WTC11 (cell line): ENCODE results near the gene ZNF749. TPM values are rescaled to one million over a fixed set of nuclear protein-coding genes. Genes with fewer than 3 reads are reported as not detected.

Experiments
- ATAC-seq: fragments of 200-7000 bp; cut with Tn5 transposase; 2 replicates; pipeline ENCODE4 v1.10.0; 2021; ENCODE audit warnings: mild to moderate bottlenecking, moderate library complexity
- CTCF ChIA-PET: fragments of 300-600 bp; sonication (Branson Sonifier 250); formaldehyde crosslinking; loops from one replicate; lab custom pipeline; 2021; ENCODE audit warnings: antibody characterized with exemption; lab: Charles Lee
- POLR2A ChIA-PET: fragments of 350-600 bp; sonication (Branson Sonifier 250); formaldehyde crosslinking; loops from one replicate; lab custom pipeline; 2021; ENCODE audit warnings: antibody characterized with exemption; lab: Charles Lee
- DNase-seq: peaks from one replicate; pipeline ENCODE4 v3.0.0; 2021; ENCODE audit warnings: low spot score
- H3K27ac Mint-ChIP-seq: 2 replicates; pipeline ENCODE4 v1.8.0; 2021; ENCODE audit warnings: mixed read lengths
- H3K27me3 Mint-ChIP-seq: 2 replicates; pipeline ENCODE4 v1.8.0; 2021; ENCODE audit warnings: low read depth, mild to moderate bottlenecking, moderate library complexity, mixed read lengths
- H3K36me3 Mint-ChIP-seq: 2 replicates; pipeline ENCODE4 v1.8.0; 2021; ENCODE audit warnings: mixed read lengths
- H3K4me1 Mint-ChIP-seq: 2 replicates; pipeline ENCODE4 v1.8.0; 2022; ENCODE audit warnings: mixed read lengths
- H3K4me3 Mint-ChIP-seq: 2 replicates; pipeline ENCODE4 v1.8.0; 2021; ENCODE audit warnings: mild to moderate bottlenecking, moderate library complexity, mixed read lengths
- H3K9me3 Mint-ChIP-seq: 2 replicates; pipeline ENCODE4 v1.8.0; 2021; ENCODE audit warnings: mixed read lengths
- CBFB ChIP-seq: sonication (generic); formaldehyde crosslinking; IDR thresholded peaks from 2 replicates; pipeline ENCODE4 v1.8.1; 2022; ENCODE audit warnings: mild to moderate bottlenecking, low read depth, missing genetic modification reagents
- FOXP1 ChIP-seq: sonication (generic); formaldehyde crosslinking; IDR thresholded peaks from 2 replicates; pipeline ENCODE4 v1.8.0; 2022; ENCODE audit warnings: missing genetic modification reagents, mild to moderate bottlenecking, moderate library complexity, borderline replicate concordance
- HMGA2 ChIP-seq: fragments of 250-450 bp; sonication (Bioruptor Pico); IDR thresholded peaks from 2 replicates; pipeline ENCODE4 v1.4.0; 2021; ENCODE audit warnings: mild to moderate bottlenecking, moderate library complexity
- JAZF1 ChIP-seq: fragments of 250-450 bp; sonication (Bioruptor Pico); IDR thresholded peaks from 2 replicates; pipeline ENCODE4 v1.9.0; 2021; ENCODE audit warnings: moderate library complexity, mild to moderate bottlenecking, inconsistent platforms
- MXD4 ChIP-seq: fragments of 250-450 bp; sonication (Bioruptor Pico); IDR thresholded peaks from 2 replicates; pipeline ENCODE4 v1.8.0; 2021; ENCODE audit warnings: mild to moderate bottlenecking, moderate library complexity, borderline replicate concordance
- OVOL2 ChIP-seq: fragments of 250-450 bp; sonication (Bioruptor Pico); IDR thresholded peaks from 2 replicates; pipeline ENCODE4 v1.9.0; 2021; ENCODE audit warnings: mild to moderate bottlenecking, borderline replicate concordance
- PRRX2 ChIP-seq: fragments of 250-450 bp; sonication (Bioruptor Pico); IDR thresholded peaks from 2 replicates; pipeline ENCODE4 v1.8.0; 2021; ENCODE audit warnings: mild to moderate bottlenecking
- SP1 ChIP-seq: sonication (generic); formaldehyde crosslinking; conservative IDR thresholded peaks from 2 replicates; pipeline ENCODE4 v1.8.1; 2022; ENCODE audit warnings: missing genetic modification reagents
- TP53 ChIP-seq: sonication (generic); formaldehyde crosslinking; IDR thresholded peaks from 2 replicates; pipeline ENCODE4 v1.8.1; 2023; ENCODE audit warnings: mild to moderate bottlenecking, missing genetic modification reagents
- ZNF121 ChIP-seq: sonication (generic); formaldehyde crosslinking; IDR thresholded peaks from 2 replicates; pipeline ENCODE4 v1.8.0; 2023; ENCODE audit warnings: missing genetic modification reagents
- total RNA-seq: library from RNA; stranded (reverse); gene quantifications from 3 replicates; pipeline ENCODE4 v1.2.3, GENCODE V29; 2021
- TF ChIP-seq, protein P1 (sequence below): sonication (generic); formaldehyde crosslinking; conservative IDR thresholded peaks from 2 replicates; pipeline ENCODE4 v1.8.1; 2023; ENCODE audit warnings: mild to moderate bottlenecking, low read depth, missing genetic modification reagents, moderate library complexity
- TF ChIP-seq, protein P2 (sequence below): fragments of 250-450 bp; sonication (Bioruptor Pico); IDR thresholded peaks from 2 replicates; pipeline ENCODE4 v1.9.0; 2021; ENCODE audit warnings: moderate library complexity, mild to moderate bottlenecking, inconsistent platforms, borderline replicate concordance
- TF ChIP-seq, protein P3 (sequence below): sonication (generic); formaldehyde crosslinking; IDR thresholded peaks from 2 replicates; pipeline ENCODE4 v1.8.0; 2023; ENCODE audit warnings: missing genetic modification reagents, mild to moderate bottlenecking, borderline replicate concordance
- TF ChIP-seq, protein P4 (sequence below): sonication (generic); formaldehyde crosslinking; IDR thresholded peaks from 2 replicates; pipeline ENCODE4 v1.8.1; 2023; ENCODE audit warnings: mild to moderate bottlenecking, missing genetic modification reagents, moderate library complexity
- TF ChIP-seq, protein P5 (sequence below): fragments of 250-450 bp; sonication (Bioruptor Pico); conservative IDR thresholded peaks from 2 replicates; pipeline ENCODE4 v1.9.0; 2021; ENCODE audit warnings: mild to moderate bottlenecking
- TF ChIP-seq, protein P6 (sequence below): sonication (generic); formaldehyde crosslinking; conservative IDR thresholded peaks from 2 replicates; pipeline ENCODE4 v1.8.1; 2022; ENCODE audit warnings: mild to moderate bottlenecking, missing genetic modification reagents
- TF ChIP-seq, protein P7 (sequence below): sonication (generic); formaldehyde crosslinking; IDR thresholded peaks from 2 replicates; pipeline ENCODE4 v1.8.1; 2023; ENCODE audit warnings: mild to moderate bottlenecking, missing genetic modification reagents
- TF ChIP-seq, protein P8 (sequence below): sonication (generic); formaldehyde crosslinking; IDR thresholded peaks from 2 replicates; pipeline ENCODE4 v1.8.1; 2022; ENCODE audit warnings: low read depth, missing genetic modification reagents, borderline replicate concordance

ZNF749 gene
- total RNA-seq, 1 experiment from 2014 or later, result 34.6 TPM

DNA sequence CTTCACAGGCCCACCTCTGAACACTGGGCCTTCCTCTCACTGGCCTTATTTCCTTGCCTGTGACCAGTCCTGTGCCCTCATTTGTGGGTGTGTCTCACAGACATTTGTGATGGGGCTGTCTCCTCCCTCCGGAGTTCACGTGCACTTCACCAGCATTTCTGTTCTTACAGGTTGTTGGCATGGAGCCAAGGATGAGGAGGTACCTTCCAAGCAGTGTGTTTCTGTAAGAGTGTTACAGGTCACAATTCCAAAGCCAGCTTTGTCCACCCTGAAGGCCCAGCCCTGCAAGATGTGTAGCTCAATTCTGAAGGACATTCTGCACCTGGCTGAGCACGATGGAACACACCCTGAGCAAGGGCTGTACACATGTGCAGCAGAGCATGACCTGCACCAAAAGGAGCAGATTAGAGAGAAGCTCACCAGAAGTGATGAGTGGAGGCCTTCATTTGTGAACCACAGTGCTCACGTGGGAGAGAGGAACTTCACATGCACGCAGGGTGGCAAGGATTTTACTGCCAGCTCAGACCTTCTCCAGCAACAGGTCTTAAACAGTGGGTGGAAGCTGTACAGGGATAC is 8.1 kb downstream of the ZNF749 start:
- no peak overlapping the region for H3K27ac Mint-ChIP-seq

DNA sequence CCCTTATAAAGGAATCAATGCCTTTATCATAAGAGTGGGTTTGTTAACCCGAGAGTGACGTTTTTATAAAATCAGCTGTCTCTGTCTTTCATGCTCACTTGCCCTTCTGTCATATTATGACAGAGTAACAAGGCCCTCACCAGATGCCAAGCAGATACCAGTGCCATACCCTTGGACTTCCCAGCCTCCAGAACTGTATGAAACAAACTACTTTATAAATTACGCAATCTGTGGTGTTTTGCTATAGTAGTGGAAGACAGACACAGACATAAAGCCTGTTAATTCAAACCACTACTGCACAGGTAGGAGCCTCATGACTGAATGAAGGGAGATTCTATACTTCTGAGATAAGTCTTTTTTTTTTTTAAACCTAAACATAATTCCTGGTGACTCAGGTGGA is 17.2 kb downstream of the ZNF749 start:
- ChIA-PET POLR2A (no interaction called here), CTCF (no interaction called here)
- Mint-ChIP-seq H3K36me3 (peaks cover 5% of the 10 kb centered on the region), H3K27me3 (no peaks in the 10 kb centered on the region), H3K4me3 (no peak overlapping the region), H3K4me1 (no peaks in the 10 kb centered on the region), H3K9me3 (peaks cover 11% of the 10 kb centered on the region), H3K27ac (no peak overlapping the region)
- DNase-seq (no peak), ATAC-seq (no peak)
- TF ChIP-seq, protein P1, sequence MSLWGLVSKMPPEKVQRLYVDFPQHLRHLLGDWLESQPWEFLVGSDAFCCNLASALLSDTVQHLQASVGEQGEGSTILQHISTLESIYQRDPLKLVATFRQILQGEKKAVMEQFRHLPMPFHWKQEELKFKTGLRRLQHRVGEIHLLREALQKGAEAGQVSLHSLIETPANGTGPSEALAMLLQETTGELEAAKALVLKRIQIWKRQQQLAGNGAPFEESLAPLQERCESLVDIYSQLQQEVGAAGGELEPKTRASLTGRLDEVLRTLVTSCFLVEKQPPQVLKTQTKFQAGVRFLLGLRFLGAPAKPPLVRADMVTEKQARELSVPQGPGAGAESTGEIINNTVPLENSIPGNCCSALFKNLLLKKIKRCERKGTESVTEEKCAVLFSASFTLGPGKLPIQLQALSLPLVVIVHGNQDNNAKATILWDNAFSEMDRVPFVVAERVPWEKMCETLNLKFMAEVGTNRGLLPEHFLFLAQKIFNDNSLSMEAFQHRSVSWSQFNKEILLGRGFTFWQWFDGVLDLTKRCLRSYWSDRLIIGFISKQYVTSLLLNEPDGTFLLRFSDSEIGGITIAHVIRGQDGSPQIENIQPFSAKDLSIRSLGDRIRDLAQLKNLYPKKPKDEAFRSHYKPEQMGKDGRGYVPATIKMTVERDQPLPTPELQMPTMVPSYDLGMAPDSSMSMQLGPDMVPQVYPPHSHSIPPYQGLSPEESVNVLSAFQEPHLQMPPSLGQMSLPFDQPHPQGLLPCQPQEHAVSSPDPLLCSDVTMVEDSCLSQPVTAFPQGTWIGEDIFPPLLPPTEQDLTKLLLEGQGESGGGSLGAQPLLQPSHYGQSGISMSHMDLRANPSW (CRISPR knock-in tag), result no peak
- TF ChIP-seq PRRX2 (CRISPR knock-in tag) (no peak), SP1 (CRISPR knock-in tag) (no peak), FOXP1 (CRISPR knock-in tag) (no peak), HMGA2 (no peak), CBFB (CRISPR knock-in tag) (no peak), MXD4 (CRISPR knock-in tag) (no peak)
- TF ChIP-seq, protein P2, sequence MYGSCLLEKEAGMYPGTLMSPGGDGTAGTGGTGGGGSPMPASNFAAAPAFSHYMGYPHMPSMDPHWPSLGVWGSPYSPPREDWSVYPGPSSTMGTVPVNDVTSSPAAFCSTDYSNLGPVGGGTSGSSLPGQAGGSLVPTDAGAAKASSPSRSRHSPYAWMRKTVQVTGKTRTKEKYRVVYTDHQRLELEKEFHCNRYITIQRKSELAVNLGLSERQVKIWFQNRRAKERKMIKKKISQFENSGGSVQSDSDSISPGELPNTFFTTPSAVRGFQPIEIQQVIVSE, result no peak
- TF ChIP-seq, protein P3, sequence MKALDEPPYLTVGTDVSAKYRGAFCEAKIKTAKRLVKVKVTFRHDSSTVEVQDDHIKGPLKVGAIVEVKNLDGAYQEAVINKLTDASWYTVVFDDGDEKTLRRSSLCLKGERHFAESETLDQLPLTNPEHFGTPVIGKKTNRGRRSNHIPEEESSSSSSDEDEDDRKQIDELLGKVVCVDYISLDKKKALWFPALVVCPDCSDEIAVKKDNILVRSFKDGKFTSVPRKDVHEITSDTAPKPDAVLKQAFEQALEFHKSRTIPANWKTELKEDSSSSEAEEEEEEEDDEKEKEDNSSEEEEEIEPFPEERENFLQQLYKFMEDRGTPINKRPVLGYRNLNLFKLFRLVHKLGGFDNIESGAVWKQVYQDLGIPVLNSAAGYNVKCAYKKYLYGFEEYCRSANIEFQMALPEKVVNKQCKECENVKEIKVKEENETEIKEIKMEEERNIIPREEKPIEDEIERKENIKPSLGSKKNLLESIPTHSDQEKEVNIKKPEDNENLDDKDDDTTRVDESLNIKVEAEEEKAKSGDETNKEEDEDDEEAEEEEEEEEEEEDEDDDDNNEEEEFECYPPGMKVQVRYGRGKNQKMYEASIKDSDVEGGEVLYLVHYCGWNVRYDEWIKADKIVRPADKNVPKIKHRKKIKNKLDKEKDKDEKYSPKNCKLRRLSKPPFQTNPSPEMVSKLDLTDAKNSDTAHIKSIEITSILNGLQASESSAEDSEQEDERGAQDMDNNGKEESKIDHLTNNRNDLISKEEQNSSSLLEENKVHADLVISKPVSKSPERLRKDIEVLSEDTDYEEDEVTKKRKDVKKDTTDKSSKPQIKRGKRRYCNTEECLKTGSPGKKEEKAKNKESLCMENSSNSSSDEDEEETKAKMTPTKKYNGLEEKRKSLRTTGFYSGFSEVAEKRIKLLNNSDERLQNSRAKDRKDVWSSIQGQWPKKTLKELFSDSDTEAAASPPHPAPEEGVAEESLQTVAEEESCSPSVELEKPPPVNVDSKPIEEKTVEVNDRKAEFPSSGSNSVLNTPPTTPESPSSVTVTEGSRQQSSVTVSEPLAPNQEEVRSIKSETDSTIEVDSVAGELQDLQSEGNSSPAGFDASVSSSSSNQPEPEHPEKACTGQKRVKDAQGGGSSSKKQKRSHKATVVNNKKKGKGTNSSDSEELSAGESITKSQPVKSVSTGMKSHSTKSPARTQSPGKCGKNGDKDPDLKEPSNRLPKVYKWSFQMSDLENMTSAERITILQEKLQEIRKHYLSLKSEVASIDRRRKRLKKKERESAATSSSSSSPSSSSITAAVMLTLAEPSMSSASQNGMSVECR (CRISPR knock-in tag), result no peak
- TF ChIP-seq, protein P4, sequence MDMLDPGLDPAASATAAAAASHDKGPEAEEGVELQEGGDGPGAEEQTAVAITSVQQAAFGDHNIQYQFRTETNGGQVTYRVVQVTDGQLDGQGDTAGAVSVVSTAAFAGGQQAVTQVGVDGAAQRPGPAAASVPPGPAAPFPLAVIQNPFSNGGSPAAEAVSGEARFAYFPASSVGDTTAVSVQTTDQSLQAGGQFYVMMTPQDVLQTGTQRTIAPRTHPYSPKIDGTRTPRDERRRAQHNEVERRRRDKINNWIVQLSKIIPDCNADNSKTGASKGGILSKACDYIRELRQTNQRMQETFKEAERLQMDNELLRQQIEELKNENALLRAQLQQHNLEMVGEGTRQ (CRISPR knock-in tag), result no peak
- TF ChIP-seq, protein P5, sequence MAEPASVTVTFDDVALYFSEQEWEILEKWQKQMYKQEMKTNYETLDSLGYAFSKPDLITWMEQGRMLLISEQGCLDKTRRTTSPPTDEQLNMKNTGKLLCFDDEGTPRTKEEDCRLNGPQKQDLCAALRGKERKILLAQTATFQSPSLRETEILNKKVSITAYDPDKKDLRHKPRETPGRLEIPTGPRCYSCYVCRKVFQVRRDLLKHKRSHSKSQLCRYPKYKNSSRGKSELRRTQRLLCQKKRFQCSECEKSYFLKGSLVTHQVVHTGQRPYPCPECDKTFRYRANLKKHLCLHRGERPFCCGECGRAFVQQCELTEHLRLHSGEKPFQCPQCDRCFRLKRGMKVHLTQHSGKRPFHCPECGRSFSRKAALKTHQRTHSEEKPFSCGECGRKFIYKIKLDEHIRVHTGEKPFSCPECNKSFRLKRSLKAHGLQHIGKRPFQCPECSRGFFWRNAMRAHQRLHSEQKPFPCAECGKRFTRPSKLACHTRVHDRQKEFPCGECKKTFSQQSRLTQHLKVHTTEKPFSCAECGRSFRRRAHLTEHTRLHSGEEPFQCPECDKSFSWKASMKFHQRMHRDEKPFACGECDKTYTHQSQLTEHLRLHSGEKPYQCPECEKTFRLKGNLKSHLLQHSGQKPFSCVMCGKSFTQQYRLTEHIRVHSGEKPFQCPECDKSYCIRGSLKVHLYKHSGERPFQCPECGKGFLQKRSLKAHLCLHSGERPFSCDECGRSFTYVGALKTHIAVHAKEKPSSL (CRISPR knock-in tag), result no peak
- TF ChIP-seq, protein P6, sequence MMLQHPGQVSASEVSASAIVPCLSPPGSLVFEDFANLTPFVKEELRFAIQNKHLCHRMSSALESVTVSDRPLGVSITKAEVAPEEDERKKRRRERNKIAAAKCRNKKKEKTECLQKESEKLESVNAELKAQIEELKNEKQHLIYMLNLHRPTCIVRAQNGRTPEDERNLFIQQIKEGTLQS (CRISPR knock-in tag), result no peak
- TF ChIP-seq, protein P7, sequence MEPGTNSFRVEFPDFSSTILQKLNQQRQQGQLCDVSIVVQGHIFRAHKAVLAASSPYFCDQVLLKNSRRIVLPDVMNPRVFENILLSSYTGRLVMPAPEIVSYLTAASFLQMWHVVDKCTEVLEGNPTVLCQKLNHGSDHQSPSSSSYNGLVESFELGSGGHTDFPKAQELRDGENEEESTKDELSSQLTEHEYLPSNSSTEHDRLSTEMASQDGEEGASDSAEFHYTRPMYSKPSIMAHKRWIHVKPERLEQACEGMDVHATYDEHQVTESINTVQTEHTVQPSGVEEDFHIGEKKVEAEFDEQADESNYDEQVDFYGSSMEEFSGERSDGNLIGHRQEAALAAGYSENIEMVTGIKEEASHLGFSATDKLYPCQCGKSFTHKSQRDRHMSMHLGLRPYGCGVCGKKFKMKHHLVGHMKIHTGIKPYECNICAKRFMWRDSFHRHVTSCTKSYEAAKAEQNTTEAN (CRISPR knock-in tag), result no peak

More for the DNA sequence above, 8.1 kb downstream of the ZNF749 start:
- Mint-ChIP-seq H3K4me1 (no peaks in the 10 kb centered on the region), H3K9me3 (no peaks in the 10 kb centered on the region), H3K36me3 (peaks cover 28% of the 10 kb centered on the region), H3K27me3 (no peaks in the 10 kb centered on the region), H3K4me3 (no peak overlapping the region)
- TF ChIP-seq ZNF121 (CRISPR knock-in tag) (no peak), JAZF1 (CRISPR knock-in tag) (no peak), TP53 (CRISPR knock-in tag) (no peak), PRRX2 (CRISPR knock-in tag) (no peak), SP1 (CRISPR knock-in tag) (no peak), OVOL2 (CRISPR knock-in tag) (no peak)
- TF ChIP-seq, protein P8, sequence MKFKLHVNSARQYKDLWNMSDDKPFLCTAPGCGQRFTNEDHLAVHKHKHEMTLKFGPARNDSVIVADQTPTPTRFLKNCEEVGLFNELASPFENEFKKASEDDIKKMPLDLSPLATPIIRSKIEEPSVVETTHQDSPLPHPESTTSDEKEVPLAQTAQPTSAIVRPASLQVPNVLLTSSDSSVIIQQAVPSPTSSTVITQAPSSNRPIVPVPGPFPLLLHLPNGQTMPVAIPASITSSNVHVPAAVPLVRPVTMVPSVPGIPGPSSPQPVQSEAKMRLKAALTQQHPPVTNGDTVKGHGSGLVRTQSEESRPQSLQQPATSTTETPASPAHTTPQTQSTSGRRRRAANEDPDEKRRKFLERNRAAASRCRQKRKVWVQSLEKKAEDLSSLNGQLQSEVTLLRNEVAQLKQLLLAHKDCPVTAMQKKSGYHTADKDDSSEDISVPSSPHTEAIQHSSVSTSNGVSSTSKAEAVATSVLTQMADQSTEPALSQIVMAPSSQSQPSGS (CRISPR knock-in tag), result no peak
- TF ChIP-seq, protein P7 (CRISPR knock-in tag), result no peak
- CTCF ChIA-PET, result no interaction called here
- DNase-seq, result no peak
- POLR2A ChIA-PET, result no interaction called here
- no peak for ATAC-seq
